Epidermal melanocyte (primary cell): ENCODE results near the gene MBD3L2B.
A peak's percentile ranks its signal among the peaks of the same experiment; 100 is the strongest.
"Not testable (repeated sequence)": the region's sequence is repeated elsewhere in the genome, so short reads cannot be mapped to it uniquely, and the experiment has no call there.

Source experiments
- DNase-seq: peaks from one replicate; pipeline ENCODE4 v3.0.0; 2011; ENCODE audit warnings: low spot score; ENCODE audit not compliant: insufficient read length

MBD3L2B gene

DNA sequence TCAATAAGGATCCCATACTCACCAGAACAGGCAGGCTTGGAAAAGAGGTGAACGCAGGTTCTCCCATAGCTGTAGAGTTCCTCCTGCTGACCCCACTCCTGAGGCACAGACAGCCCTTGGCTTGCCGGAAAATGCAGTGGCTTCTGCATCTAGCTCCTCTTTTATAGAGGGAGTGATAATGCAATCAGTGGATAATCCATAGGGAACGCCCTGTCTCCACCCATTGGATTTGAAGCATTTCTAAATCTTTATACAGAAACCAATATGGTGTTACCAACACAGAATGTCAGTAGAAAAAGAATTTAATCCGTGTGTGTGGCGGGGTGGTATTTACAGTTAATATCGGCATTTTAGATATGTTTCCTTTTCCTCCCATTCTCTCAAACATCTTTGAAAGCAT lies at the start of gene MBD3L2B:
MBD3L2B (minus strand) TSS at position 101 of the 400 bp plus-strand sequence; CDS start at position 67, 34 bp downstream.
- DNase-seq, result not testable (repeated sequence)

DNA sequence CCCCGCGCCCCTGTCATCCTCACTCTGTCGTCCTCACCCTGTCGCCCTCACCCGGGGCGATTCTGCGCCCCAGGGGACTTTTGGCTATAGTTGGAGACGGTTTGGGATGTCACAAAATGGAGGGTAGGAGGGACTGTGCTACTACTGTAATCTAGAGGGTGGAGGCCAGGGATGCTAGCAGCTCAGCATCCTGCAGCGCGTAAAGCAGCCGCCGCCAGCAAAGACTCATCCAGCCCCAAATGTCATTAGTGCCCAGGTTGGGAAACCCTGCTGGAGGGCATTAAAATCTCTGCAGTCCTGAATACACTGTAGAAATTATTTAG lies 48.6 kb upstream of the MBD3L2B start:
- DNase-seq, result no peak

DNA sequence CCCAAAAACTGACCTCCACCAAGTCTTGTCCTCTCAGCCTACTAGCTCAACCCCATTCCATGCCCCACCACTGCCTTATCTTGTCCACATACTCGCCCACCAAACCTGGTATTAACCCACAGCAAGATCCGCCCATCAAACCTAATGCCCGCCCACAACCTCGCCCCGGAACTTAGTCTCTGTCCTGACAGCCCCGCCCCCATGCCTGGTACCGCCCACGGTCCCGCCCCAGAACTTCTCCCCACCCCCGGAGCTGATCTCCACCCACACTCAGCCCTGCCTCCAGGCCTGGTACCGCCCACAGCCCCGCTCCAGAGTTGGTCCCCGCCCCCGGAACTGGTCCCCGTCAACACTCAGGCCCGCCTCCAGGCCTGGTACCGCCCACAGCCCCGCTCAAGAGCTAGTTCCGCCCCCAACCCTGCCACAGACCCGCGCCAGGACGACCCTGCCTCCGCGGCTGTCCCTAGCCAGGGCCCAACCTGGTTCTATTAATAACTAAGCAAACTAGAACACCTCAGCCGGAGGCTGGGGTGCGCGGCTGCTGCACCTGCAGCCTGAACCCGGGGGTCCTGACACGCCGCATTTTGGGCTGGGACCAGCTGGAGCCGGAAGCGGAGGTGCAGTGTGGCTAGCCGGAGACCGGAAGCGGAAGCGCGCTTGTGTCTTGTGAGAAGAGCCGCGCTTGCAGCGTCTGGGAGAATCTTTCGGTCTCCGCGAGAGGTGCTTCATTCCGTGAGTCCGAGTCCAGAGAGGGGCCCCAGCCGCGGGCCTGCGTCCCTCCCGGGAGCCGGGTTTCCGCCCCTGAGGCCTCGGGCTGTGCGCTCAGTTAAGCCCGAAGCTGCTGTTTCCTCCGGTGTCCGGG lies 48.0 kb upstream of the MBD3L2B start, which contains the start of gene ZNF557:
ZNF557 (plus strand) TSS at position 662 of the 862 bp plus-strand sequence. CDS start 5,372 bp downstream, outside the sequence.
- peak; percentile 80 for DNase-seq

DNA sequence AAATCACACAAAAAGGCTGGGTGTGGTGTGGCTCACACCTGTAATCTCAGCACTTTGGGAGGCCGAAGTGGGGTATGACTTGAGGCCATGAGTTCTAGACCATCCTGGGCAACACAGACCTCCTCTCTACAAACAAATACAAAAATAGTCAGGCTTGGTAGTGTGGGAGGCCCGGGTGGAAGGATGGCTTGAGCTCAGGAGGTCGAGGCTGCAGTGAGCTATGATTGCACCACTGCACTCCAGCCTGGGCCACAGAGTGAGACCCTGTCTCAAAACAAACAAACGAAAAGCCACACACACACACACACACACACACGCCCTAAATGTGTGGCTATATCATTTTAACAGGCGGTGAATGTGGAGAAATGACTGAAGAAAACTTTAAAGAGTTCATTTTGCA lies 47.4 kb upstream of the MBD3L2B start:
- no peak for DNase-seq

DNA sequence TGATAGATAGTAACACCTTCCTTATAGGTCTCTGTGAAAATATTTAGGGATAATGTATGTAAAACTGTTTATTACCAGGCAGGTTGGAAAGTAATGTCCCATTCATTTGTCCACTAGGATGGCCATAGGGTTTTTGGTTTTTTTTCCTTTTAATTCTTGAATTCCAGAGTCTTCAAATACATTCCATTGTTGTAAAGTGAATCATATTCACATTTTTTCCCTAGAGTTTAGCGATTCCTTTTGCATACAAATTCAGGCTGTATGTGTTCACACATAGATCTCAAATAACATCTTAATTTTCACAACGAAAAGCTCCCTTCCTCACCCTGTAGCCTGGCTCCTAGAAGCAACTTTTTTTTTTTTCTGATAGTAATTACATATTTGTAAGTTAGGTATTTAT lies 46.5 kb upstream of the MBD3L2B start:
- DNase-seq, result no peak

DNA sequence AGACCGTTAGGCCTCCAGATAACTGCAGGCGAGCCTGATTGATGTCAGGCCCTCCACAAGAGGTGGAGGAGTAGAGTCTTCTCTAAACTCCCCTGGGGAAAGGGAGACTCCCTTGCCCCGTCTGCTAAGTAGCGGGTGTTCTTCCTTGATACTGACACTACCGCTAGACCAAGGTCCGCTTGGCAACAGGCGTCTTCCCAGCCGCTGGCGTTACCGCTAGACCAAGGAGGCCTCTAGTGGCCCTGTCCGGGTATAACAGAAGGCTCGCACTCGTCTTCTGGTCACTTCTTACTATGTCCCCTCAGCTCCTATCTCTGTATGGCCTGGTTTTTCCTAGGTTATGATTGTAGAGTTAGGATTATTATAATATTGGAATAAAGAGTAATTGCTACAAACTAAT lies 45.9 kb upstream of the MBD3L2B start:
- DNase-seq, result not testable (repeated sequence)

DNA sequence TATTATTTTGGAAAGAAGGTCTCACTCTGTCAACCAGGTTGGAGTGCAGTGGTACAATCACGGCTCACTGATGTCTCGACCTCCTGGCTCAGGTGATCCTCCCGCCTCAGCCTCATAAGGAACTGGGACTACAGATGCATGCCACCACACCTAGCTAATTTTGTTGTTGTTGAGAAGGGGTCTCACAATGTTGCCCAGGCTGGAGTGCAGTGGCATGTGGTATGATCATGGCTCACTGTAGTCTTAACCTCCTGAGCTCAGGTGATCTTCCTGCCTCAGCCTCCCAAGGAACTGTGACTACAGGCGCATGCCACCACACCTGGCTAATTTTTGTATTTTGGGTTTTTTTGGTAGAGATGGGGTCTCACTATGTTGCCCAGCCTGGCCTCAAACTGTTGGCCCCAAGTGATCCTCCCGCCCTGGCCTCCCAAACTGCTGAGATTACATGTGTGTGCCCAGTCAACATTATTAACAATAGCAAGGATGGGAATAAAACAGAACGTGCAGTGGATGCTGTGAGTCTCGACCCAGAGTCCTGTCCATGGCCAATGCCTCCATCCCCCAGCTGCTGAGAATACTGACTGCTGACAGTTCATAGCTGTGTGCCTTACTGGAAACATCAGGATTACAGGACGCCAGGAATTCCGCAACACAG lies 42.7 kb upstream of the MBD3L2B start:
- no peak for DNase-seq

DNA sequence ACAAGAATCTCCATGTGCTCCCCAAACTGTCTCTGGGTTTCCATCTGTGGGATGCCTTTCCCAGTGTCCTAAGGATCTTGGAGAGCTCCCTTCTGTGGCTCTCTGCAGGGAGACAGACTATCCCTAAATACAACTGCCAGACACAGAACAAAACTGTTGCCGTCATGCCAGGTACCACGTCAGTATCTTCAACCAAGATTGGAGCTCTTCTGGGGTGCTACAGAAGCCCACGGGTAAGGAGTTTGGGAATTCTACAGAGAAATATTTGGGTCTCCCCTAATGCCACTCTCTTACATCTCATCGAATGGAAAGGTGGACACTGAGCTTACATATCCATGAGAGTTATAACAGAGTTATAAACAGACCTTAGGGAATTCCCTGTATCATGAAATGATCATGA lies 42.1 kb upstream of the MBD3L2B start:
- no peak for DNase-seq

DNA sequence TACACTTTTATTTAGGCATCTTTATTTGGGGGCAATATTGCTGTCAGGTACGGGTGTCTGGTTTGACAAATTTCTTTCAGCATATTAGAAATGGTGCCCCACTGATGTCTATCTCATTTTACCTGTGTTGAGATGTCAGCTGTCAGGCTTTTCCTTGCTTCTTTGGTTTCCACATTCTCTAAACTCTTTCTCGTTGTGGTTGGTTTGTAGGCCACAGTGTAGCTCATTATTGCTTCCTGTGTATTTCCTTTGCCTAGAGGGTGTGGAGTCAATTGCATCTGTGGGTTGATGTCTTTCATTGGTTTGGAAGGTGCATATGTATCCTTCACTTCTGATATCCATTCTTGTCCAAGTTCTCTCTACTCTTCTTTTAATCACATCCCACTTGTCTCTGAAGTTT lies 38.7 kb upstream of the MBD3L2B start:
- not testable (repeated sequence) for DNase-seq

DNA sequence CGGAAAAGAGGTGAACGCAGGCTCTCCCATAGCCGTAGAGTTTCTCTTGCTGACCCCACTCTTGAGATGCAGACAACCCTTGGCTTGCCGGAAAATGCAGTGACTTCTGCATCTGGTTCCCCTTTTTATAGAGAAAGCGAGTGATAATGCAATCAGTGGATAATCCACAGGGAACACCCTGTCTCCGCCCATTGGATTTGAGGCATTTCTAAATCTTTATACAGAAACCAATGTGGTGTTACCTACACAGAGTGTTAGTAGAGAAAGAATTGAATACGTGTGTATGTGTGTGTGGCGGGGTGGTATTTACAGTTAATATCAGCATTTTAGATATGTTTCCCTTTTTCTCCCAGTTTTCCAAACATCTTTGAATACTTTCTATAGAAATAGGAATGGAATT lies 37.3 kb upstream of the MBD3L2B start, which contains the start of gene MBD3L3:
MBD3L3 (minus strand) TSS at position 101 of the 400 bp plus-strand sequence; CDS start at position 30, 71 bp downstream.
- not testable (repeated sequence) for DNase-seq

DNA sequence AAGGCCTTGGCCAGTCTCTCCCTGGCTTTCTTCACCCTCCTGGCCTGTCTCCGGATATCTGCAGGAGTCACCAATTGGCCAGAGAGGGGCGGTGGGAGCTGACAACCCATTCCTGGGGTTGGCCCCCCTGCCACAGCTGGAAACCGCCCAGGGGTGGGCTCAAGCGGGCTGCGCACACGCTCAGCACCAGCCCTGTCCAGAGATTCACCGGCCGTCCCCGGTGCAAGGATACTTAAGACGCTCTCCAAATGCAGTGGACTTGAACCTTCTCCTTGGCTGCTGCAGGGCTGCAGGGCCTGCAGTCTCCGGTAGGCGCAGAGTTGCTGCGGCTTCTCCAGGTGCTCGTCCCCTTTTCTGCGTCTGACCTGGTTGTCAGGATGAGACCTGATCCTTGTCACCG lies 35.1 kb upstream of the MBD3L2B start:
- DNase-seq, result not testable (repeated sequence)

DNA sequence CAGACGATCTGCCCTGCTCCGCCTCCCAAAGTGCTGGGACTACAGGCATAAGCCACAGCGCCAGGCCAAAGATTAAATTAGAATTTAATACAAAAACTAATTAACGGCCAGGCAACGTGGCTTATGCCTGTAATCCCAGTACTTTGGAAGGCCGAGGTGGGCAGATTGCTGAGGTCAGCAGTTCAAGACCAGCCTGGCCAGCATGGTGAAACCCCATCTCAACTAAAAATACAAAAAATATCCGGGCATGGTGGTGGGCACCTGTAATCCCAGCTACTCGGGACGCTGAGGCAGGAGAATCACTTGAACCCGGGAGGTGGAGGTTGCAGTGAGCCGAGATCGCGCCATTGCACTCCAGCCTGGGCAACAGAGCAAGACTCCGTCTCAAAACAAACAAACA lies 34.4 kb upstream of the MBD3L2B start:
- not testable (repeated sequence) for DNase-seq

DNA sequence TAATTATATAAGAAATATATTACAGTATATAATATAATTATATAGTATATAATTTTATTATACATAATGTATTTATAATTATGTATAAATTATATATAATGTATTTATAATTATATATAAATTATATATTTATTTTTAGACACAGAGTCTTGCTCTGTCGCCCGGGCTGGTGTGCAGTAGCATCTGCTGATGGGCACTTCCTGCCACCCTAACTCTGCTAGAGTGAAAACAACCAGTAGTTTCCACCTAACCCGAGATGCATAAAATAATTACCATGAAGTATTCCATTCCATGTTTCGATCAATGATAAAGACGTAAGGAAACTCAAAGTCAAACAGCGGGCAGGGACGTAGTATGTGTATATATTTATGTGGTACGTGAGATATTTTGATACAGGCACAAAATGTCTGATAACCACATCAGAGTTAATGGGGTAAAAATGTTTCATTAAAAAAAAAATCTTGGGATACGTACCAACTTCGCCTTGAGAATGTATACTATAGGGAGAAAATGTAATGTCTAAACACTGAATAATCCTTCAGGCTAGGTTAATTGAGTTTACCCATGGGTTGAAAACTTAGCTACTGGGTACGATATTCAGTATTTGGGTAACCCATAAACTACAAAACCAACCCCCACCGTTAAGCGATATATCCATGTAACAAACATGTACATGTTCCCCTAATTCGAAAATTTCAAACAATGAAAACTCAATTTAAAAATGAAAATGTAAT lies 33.6 kb upstream of the MBD3L2B start:
- not testable (repeated sequence) for DNase-seq

DNA sequence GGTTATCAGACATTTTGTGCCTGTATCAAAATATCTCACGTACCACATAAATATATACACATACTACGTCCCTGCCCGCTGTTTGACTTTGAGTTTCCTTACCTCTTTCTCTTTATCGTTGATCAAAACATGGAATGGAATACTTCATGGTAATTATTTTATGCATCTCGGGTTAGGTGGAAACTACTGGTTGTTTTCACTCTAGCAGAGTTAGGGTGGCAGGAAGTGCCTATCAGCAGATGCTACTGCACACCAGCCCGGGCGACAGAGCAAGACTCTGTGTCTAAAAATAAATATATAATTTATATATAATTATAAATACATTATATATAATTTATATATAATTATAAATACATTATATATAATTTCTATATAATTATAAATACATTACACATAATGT lies 31.7 kb upstream of the MBD3L2B start:
- not testable (repeated sequence) for DNase-seq

DNA sequence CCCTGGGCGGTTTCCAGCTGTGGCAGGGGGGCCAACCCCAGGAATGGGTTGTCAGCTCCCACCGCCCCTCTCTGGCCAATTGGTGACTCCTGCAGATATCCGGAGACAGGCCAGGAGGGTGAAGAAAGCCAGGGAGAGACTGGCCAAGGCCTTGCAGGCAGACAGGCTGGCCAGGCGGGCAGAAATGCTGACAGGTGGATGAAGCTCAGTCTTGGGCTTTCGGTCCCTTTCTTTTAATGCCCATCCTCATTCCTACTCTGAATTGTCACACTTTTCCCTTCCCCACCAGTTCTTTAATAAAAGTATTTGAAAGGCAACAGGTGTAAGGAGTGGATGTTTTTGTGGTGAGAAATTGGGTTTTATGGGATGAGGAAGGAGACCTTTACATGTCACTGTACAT lies 30.2 kb upstream of the MBD3L2B start:
- DNase-seq, result not testable (repeated sequence)

DNA sequence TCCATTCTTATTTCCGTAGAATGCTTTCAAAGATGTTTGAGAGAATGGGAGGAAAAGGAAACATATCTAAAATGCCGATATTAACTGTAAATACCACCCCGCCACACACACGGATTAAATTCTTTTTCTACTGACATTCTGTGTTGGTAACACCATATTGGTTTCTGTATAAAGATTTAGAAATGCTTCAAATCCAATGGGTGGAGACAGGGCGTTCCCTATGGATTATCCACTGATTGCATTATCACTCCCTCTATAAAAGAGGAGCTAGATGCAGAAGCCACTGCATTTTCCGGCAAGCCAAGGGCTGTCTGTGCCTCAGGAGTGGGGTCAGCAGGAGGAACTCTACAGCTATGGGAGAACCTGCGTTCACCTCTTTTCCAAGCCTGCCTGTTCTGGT lies 27.8 kb upstream of the MBD3L2B start, which contains the start of gene MBD3L2:
MBD3L2 (plus strand) TSS at position 301 of the 400 bp plus-strand sequence; CDS start at position 354, 53 bp downstream.
- not testable (repeated sequence) for DNase-seq

DNA sequence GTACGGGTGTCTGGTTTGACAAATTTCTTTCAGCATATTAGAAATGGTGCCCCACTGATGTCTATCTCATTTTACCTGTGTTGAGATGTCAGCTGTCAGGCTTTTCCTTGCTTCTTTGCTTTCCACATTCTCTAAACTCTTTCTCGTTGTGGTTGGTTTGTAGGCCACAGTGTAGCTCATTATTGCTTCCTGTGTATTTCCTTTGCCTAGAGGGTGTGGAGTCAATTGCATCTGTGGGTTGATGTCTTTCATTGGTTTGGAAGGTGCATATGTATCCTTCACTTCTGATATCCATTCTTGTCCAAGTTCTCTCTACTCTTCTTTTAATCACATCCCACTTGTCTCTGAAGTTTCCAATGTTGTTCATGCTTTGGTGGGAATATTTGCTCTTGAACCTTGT lies 20.3 kb upstream of the MBD3L2B start:
- not testable (repeated sequence) for DNase-seq

DNA sequence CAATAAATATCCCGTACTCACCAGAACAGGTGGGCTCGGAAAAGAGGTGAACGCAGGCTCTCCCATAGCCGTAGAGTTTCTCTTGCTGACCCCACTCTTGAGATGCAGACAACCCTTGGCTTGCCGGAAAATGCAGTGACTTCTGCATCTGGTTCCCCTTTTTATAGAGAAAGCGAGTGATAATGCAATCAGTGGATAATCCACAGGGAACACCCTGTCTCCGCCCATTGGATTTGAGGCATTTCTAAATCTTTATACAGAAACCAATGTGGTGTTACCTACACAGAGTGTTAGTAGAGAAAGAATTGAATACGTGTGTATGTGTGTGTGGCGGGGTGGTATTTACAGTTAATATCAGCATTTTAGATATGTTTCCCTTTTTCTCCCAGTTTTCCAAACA lies 18.8 kb upstream of the MBD3L2B start, which contains the start of gene MBD3L4:
MBD3L4 (minus strand) TSS at position 101 of the 400 bp plus-strand sequence; CDS start at position 66, 35 bp downstream.
- DNase-seq, result not testable (repeated sequence)

DNA sequence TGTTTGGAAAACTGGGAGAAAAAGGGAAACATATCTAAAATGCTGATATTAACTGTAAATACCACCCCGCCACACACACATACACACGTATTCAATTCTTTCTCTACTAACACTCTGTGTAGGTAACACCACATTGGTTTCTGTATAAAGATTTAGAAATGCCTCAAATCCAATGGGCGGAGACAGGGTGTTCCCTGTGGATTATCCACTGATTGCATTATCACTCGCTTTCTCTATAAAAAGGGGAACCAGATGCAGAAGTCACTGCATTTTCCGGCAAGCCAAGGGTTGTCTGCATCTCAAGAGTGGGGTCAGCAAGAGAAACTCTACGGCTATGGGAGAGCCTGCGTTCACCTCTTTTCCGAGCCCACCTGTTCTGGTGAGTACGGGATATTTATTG lies 9.0 kb upstream of the MBD3L2B start, which contains the start of gene MBD3L5:
MBD3L5 (plus strand) TSS at position 301 of the 400 bp plus-strand sequence; CDS start at position 335, 34 bp downstream.
- DNase-seq, result not testable (repeated sequence)

DNA sequence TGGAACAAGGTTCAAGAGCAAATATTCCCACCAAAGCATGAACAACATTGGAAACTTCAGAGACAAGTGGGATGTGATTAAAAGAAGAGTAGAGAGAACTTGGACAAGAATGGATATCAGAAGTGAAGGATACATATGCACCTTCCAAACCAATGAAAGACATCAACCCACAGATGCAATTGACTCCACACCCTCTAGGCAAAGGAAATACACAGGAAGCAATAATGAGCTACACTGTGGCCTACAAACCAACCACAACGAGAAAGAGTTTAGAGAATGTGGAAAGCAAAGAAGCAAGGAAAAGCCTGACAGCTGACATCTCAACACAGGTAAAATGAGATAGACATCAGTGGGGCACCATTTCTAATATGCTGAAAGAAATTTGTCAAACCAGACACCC lies 7.6 kb upstream of the MBD3L2B start:
- DNase-seq, result not testable (repeated sequence)

DNA sequence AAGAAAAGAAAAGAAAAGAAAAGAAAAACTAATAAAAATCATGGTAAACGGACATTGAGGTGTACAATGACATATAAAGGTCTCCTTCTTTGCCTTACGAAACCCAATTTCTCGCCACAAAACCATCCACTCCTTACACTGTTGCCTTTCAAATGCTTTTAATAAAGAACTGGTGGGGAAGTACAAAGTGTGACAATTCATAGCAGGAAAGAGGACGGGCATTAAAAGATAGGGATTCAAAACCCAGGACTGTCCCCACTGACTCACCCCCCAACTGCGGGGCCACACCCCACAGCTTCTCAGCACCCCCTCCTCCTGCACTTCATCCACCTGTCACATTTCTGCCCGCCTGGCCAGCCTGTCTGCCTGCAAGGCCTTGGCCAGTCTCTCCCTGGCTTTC lies 2.4 kb downstream of the MBD3L2B start:
- DNase-seq, result no peak
